ENCODE results near the gene TMEM92.

The TMEM92 gene

GRCh38 chr17:50330151-50330775 is 56.0 kb downstream of the TMEM92 start:
- DNase-seq: no peak
